H1 (cell line): Measurements from ENCODE around the gene URM1. TPM values are rescaled to one million over a fixed set of nuclear protein-coding genes. Genes with fewer than 3 reads are reported as not detected.

Experiments
- ATF2 ChIP-seq: IDR thresholded peaks from 2 replicates; pipeline ENCODE4 v1.6.1; 2012; ENCODE audit warnings: low read length, inconsistent platforms
- ATF3 ChIP-seq: IDR thresholded peaks from 2 replicates; pipeline ENCODE4 v1.6.1; 2011; ENCODE audit warnings: low read depth, mild to moderate bottlenecking, low read length; ENCODE audit not compliant: insufficient read depth
- BACH1 ChIP-seq: IDR thresholded peaks from 2 replicates; pipeline ENCODE4 v1.6.1; 2012; ENCODE audit warnings: low read length, improper control_type of control experiment
- CEBPB ChIP-seq: IDR thresholded peaks from 2 replicates; pipeline ENCODE4 v1.6.1; 2012; ENCODE audit warnings: low read depth, low read length
- CHD1 ChIP-seq: IDR thresholded peaks from 2 replicates; pipeline ENCODE4 v1.6.1; 2012; ENCODE audit warnings: low read depth, low read length, improper control_type of control experiment
- CHD2 ChIP-seq: IDR thresholded peaks from 2 replicates; pipeline ENCODE4 v1.6.1; 2012; ENCODE audit warnings: low read length, improper control_type of control experiment
- CTBP2 ChIP-seq: IDR thresholded peaks from 2 replicates; pipeline ENCODE4 v1.7.0; 2011; ENCODE audit warnings: borderline replicate concordance, mild to moderate bottlenecking, moderate library complexity, mixed read lengths, low read length; ENCODE audit not compliant: insufficient read depth, insufficient read length
- CTCF ChIP-seq, 3 experiments: IDR thresholded peaks; 1 replicate in 2 of 3; 2 replicates in 1 of 3; pipeline versions ENCODE4 v1.5.1 to v1.6.1; 2011; ENCODE audit warnings: low read length in 3 of 3, mild to moderate bottlenecking in 3 of 3, inconsistent platforms in 2 of 3, low read depth in 1 of 3, moderate library complexity in 1 of 3; ENCODE audit not compliant: insufficient read depth in 1 of 3; ENCODE audit errors: control extremely low read depth in 1 of 3
- EGR1 ChIP-seq: IDR thresholded peaks from 2 replicates; pipeline ENCODE4 v1.6.1; 2011; ENCODE audit warnings: low read depth, low read length, borderline replicate concordance
- PHF8 ChIP-seq: fragments of 200-600 bp; sonication (generic); conservative IDR thresholded peaks from 2 replicates; pipeline ENCODE4 v1.7.1; 2012; ENCODE audit warnings: low read depth, mild to moderate bottlenecking, inconsistent platforms, low read length, moderate library complexity
- POLR2AphosphoS5 ChIP-seq: IDR thresholded peaks from 2 replicates; pipeline ENCODE4 v1.6.1; 2011; ENCODE audit warnings: low read depth, low read length
- POU5F1 ChIP-seq: IDR thresholded peaks from 2 replicates; pipeline ENCODE4 v1.6.1; 2011; ENCODE audit warnings: low read depth, mild to moderate bottlenecking, low read length, moderate library complexity
- RBBP5 ChIP-seq: IDR thresholded peaks from 2 replicates; pipeline ENCODE4 v1.7.1; 2012; ENCODE audit warnings: low read depth, mild to moderate bottlenecking, inconsistent platforms, low read length, moderate library complexity, borderline replicate concordance
- SAP30 ChIP-seq: fragments of 300-600 bp; sonication (generic); IDR thresholded peaks from 2 replicates; pipeline ENCODE4 v1.7.1; 2012; ENCODE audit warnings: low read length, moderate library complexity, mild to moderate bottlenecking, inconsistent platforms; ENCODE audit not compliant: insufficient read depth, insufficient replicate concordance
- SIRT6 ChIP-seq: IDR thresholded peaks from one replicate; pipeline ENCODE4 v1.7.1; 2012; ENCODE audit warnings: low read length, inconsistent platforms
- SIX5 ChIP-seq: IDR thresholded peaks from 2 replicates; pipeline ENCODE4 v1.6.1; 2011; ENCODE audit warnings: mild to moderate bottlenecking, low read depth, low read length
- SUZ12 ChIP-seq: fragments of 200-600 bp; sonication (generic); IDR thresholded peaks from 2 replicates; pipeline ENCODE4 v1.6.1; 2012; ENCODE audit warnings: mild to moderate bottlenecking, inconsistent platforms, low read length, moderate library complexity, mixed read lengths
- TAF1 ChIP-seq: IDR thresholded peaks from 2 replicates; pipeline ENCODE4 v1.6.1; 2011; ENCODE audit warnings: mild to moderate bottlenecking, low read depth, low read length
- TAF7 ChIP-seq: optimal IDR thresholded peaks from 2 replicates; pipeline ENCODE3; 2011; ENCODE audit warnings: low read depth, mild to moderate bottlenecking, inconsistent platforms, low read length, moderate library complexity, borderline replicate concordance
- YY1 ChIP-seq: IDR thresholded peaks from 2 replicates; pipeline ENCODE4 v1.6.1; 2011; ENCODE audit warnings: low read depth, mild to moderate bottlenecking, low read length
- polyA plus RNA-seq, 7 experiments: library from polyadenylated mRNA; depleted of rRNA in 3 of 7; stranded (reverse) in 5 of 7; unstranded in 2 of 7; fragments of >200 nt in 5 of 7; fragments of 200-250 nt in 2 of 7; gene quantifications; 1 replicate in 5 of 7; 2 replicates in 1 of 7; 4 replicates in 1 of 7; pipeline versions ENCODE4 v1.2.1 to v1.2.3, GENCODE V29; 2011 to 2013; ENCODE audit warnings: missing spikeins in 2 of 7, mixed read lengths in 2 of 7
- total RNA-seq: library from RNA; stranded (reverse); fragmentation: NEBNext Ultra II Directional; extraction: Animal tissue kit (Norgen Biotek cat#: 25700); gene quantifications from 2 replicates; pipeline ENCODE4 v1.2.1, GENCODE V29; 2021

URM1 gene
- total and polyA plus RNA-seq, 2 of the 8 experiments (the other 6 are each of a cell fraction or from before 2014, with no cell fraction given), result 58.3 to 62.3 TPM

GRCh38 chr9:128361986-128362646, 9.1 kb upstream of the URM1 start (continued):
- peak; percentile 90 to 98 (median 98) for TF ChIP-seq CTCF (IDR thresholded peaks at IDR 0.05; ENCODE audit: control extremely low read depth in 1 of 3, insufficient read depth in 1 of 3, low read depth in 1 of 3, low read length in 3 of 3)
- TF ChIP-seq SAP30, result no peak
- TF ChIP-seq POLR2AphosphoS5, result no peak
- TF ChIP-seq SUZ12, result peak; percentile 28; the same call in 1 of the 2 replicates
- no peak for TF ChIP-seq EGR1
- TF ChIP-seq YY1, result no peak
- TF ChIP-seq CTBP2, result no peak
- no peak; the same call in 1 of the 2 replicates for TF ChIP-seq CHD2
- TF ChIP-seq TAF7, result no peak
- TF ChIP-seq SIRT6, result no peak
- no peak for TF ChIP-seq SIX5
- no peak for TF ChIP-seq POU5F1
- TF ChIP-seq CHD1, result no peak
- TF ChIP-seq ATF3, result no peak
- no peak for TF ChIP-seq CEBPB
- TF ChIP-seq RBBP5, result no peak
- no peak for TF ChIP-seq TAF1
- TF ChIP-seq BACH1, result peak; percentile 48; the same call in 1 of the 2 replicates
- 0 out of 2 replicates have a peak, but pooled peaks have one; percentile 48 for TF ChIP-seq ATF2
- TF ChIP-seq PHF8, result no peak
